CD14-positive monocyte (primary cell): ENCODE measurements around the gene FBXW12. TPM values are rescaled to one million over a fixed set of nuclear protein-coding genes. Genes with fewer than 3 reads are reported as not detected.

Experiments used
- DNase-seq, 3 donors: peaks; one replicate each; pipeline ENCODE4 v3.0.0-alpha.2; 2011 to 2022
- H2AFZ ChIP-seq: 2 replicates; pipeline ENCODE4 v1.6.0; 2012; ENCODE audit warnings: mild to moderate bottlenecking, low read depth, low read length, inconsistent platforms; ENCODE audit not compliant: insufficient read depth, poor library complexity, severe bottlenecking
- H3K27ac ChIP-seq, 2 donors: 1 replicate in 1 of 2; 2 replicates in 1 of 2; pipeline ENCODE4 v1.5.1; 2012 to 2013; ENCODE audit warnings: low read length in 2 of 2, control low read depth in 1 of 2, inconsistent platforms in 1 of 2, low read depth in 1 of 2, mild to moderate bottlenecking in 1 of 2
- H3K27me3 ChIP-seq, 2 donors: one replicate each; pipeline versions ENCODE4 v1.6.0 to v1.6.1; 2011 to 2013; ENCODE audit warnings: low read length in 2 of 2; ENCODE audit not compliant: control insufficient read depth in 2 of 2, insufficient read depth in 2 of 2
- H3K36me3 ChIP-seq, 2 donors: replicated peaks in 1 of 2; 1 replicate in 1 of 2; 2 replicates in 1 of 2; pipeline versions ENCODE4 v1.5.1 to v1.6.1; 2012 to 2013; ENCODE audit warnings: low read length in 2 of 2, control low read depth in 1 of 2, inconsistent platforms in 1 of 2, mild to moderate bottlenecking in 1 of 2; ENCODE audit not compliant: insufficient read depth in 2 of 2, control insufficient read depth in 1 of 2
- H3K4me1 ChIP-seq, 2 donors: 1 replicate in 1 of 2; 2 replicates in 1 of 2; pipeline versions ENCODE4 v1.5.1 to v1.6.1; 2012 to 2013; ENCODE audit warnings: low read length in 2 of 2, control low read depth in 1 of 2, inconsistent platforms in 1 of 2, mild to moderate bottlenecking in 1 of 2, moderate library complexity in 1 of 2; ENCODE audit not compliant: insufficient read depth in 2 of 2, control insufficient read depth in 1 of 2
- H3K4me2 ChIP-seq: replicated peaks from 2 replicates; pipeline ENCODE3; 2012; ENCODE audit warnings: low read length, moderate library complexity, mild to moderate bottlenecking; ENCODE audit not compliant: poor library complexity, severe bottlenecking; ENCODE audit errors: extremely low read depth
- H3K4me3 ChIP-seq, 3 experiments: fragments of 200-600 bp in 1 of 3; sonication (generic) in 1 of 3; replicated peaks in 1 of 3; 1 replicate in 2 of 3; 2 replicates in 1 of 3; pipeline ENCODE4 v1.5.1; 2011 to 2013; ENCODE audit warnings: low read length in 3 of 3, mild to moderate bottlenecking in 3 of 3, control low read depth in 2 of 3, low read depth in 2 of 3, inconsistent platforms in 1 of 3, moderate library complexity in 1 of 3
- H3K79me2 ChIP-seq: 2 replicates; pipeline ENCODE4 v1.6.0; 2012; ENCODE audit warnings: mild to moderate bottlenecking, control low read depth, inconsistent platforms, low read length, moderate library complexity; ENCODE audit not compliant: insufficient read depth
- H3K9ac ChIP-seq: 2 replicates; pipeline ENCODE4 v1.6.0; 2017; ENCODE audit warnings: low read length, mild to moderate bottlenecking; ENCODE audit not compliant: insufficient read depth, poor library complexity, severe bottlenecking
- H3K9me3 ChIP-seq, 2 donors: replicated peaks in 1 of 2; 1 replicate in 1 of 2; 2 replicates in 1 of 2; pipeline versions ENCODE4 v1.5.1 to v1.6.1; 2012 to 2013; ENCODE audit warnings: low read length in 2 of 2, control low read depth in 1 of 2; ENCODE audit not compliant: control insufficient read depth in 1 of 2, insufficient read depth in 1 of 2
- H4K20me1 ChIP-seq: 2 replicates; pipeline ENCODE4 v1.6.0; 2012; ENCODE audit warnings: mild to moderate bottlenecking, low read length, control low read depth, moderate library complexity; ENCODE audit not compliant: insufficient read depth
- H3K27ac Mint-ChIP-seq, 7 donors: one replicate each; pipeline ENCODE4 v1.8.0; 2020; ENCODE audit warnings: mild to moderate bottlenecking in 7 of 7, mixed read lengths in 7 of 7, moderate library complexity in 6 of 7, inconsistent platforms in 2 of 7
- H3K27me3 Mint-ChIP-seq, 3 donors: one replicate each; pipeline ENCODE4 v1.8.0; 2021 to 2022; ENCODE audit warnings: low read depth in 3 of 3, mild to moderate bottlenecking in 3 of 3, mixed read lengths in 3 of 3, moderate library complexity in 3 of 3, inconsistent platforms in 1 of 3
- H3K36me3 Mint-ChIP-seq, 2 donors: one replicate each; pipeline ENCODE4 v1.8.0; 2020; ENCODE audit warnings: mixed read lengths in 2 of 2, inconsistent platforms in 1 of 2, mild to moderate bottlenecking in 1 of 2
- H3K4me1 Mint-ChIP-seq: one replicate; pipeline ENCODE4 v1.8.0; 2020; ENCODE audit warnings: mild to moderate bottlenecking, mixed read lengths
- H3K4me3 Mint-ChIP-seq, 2 donors: one replicate each; pipeline ENCODE4 v1.8.0; 2020; ENCODE audit warnings: mild to moderate bottlenecking in 2 of 2, mixed read lengths in 2 of 2, moderate library complexity in 1 of 2
- H3K9me3 Mint-ChIP-seq, 7 donors: one replicate each; pipeline ENCODE4 v1.8.0; 2020 to 2022; ENCODE audit warnings: mixed read lengths in 7 of 7, mild to moderate bottlenecking in 6 of 7, moderate library complexity in 6 of 7, inconsistent platforms in 2 of 7
- WGBS: methylation state at CpG from one replicate; pipeline ENCODE4 v1.1.5; 2013; ENCODE audit warnings: missing lambda C conversion rate; ENCODE audit not compliant: insufficient coverage; 5-methylcytosine and 5-hydroxymethylcytosine counted together
- intact Hi-C, 2 donors: fragments of 100-400 bp; cut with micrococcal nuclease; formaldehyde crosslinking; loops; one replicate each; pipeline versions ENCODE4 v1.15.0 to v1.15.1; 2023
- polyA plus RNA-seq, 3 donors: library from polyadenylated mRNA; depleted of rRNA in 1 of 3; unstranded in 2 of 3; stranded (reverse) in 1 of 3; fragments of 300-500 nt in 2 of 3; fragments of >200 nt in 1 of 3; fragmentation: Illumina TruSeq in 2 of 3; gene quantifications; 1 replicate in 2 of 3; 2 replicates in 1 of 3; pipeline ENCODE4 v1.2.3, GENCODE V29; 2012 to 2021
- TF ChIP-seq, protein P1 (sequence below): fragments of 200-600 bp; IDR thresholded peaks from one replicate; pipeline ENCODE4 v1.8.0; 2022; ENCODE audit warnings: antibody characterized with exemption, mild to moderate bottlenecking

Gene FBXW12
- polyA plus RNA-seq, 3 donors, result not detected

GRCh38 chr3:48435223-48435595, 63.2 kb downstream of the FBXW12 start:
- Histone ChIP-seq H3K27ac (peak overlapping the region in 1 of 2 donors; percentile 17), H3K4me3 (no peak overlapping the region), H3K36me3 (peaks cover 12 to 29% of the 10 kb centered on the region in 2 donors), H3K4me1 (peaks cover 11 to 25% of the 10 kb centered on the region in 2 donors), H2AFZ (no peak overlapping the region), H3K27me3 (peaks cover 0 to 4% of the 10 kb centered on the region in 2 donors), H3K4me2 (no peak overlapping the region), H4K20me1 (no peaks in the 10 kb centered on the region), H3K9ac (no peak overlapping the region), H3K79me2 (peaks cover 20% of the 10 kb centered on the region), H3K9me3 (no peaks in the 10 kb centered on the region)
- H3K36me3 Mint-ChIP-seq, result peaks cover 24 to 32% of the 10 kb centered on the region in 2 donors
- peaks cover 3 to 9% (median 4%) of the 10 kb centered on the region in 3 donors for H3K27me3 Mint-ChIP-seq
- H3K4me3 Mint-ChIP-seq, result no peak overlapping the region
- H3K9me3 Mint-ChIP-seq, result no peaks in the 10 kb centered on the region
- WGBS, result 100% methylated on average over 3 of the region's 4 CpGs
- DNase-seq, result no peak
- peaks cover 30% of the 10 kb centered on the region for H3K4me1 Mint-ChIP-seq
- TF ChIP-seq, protein P1, sequence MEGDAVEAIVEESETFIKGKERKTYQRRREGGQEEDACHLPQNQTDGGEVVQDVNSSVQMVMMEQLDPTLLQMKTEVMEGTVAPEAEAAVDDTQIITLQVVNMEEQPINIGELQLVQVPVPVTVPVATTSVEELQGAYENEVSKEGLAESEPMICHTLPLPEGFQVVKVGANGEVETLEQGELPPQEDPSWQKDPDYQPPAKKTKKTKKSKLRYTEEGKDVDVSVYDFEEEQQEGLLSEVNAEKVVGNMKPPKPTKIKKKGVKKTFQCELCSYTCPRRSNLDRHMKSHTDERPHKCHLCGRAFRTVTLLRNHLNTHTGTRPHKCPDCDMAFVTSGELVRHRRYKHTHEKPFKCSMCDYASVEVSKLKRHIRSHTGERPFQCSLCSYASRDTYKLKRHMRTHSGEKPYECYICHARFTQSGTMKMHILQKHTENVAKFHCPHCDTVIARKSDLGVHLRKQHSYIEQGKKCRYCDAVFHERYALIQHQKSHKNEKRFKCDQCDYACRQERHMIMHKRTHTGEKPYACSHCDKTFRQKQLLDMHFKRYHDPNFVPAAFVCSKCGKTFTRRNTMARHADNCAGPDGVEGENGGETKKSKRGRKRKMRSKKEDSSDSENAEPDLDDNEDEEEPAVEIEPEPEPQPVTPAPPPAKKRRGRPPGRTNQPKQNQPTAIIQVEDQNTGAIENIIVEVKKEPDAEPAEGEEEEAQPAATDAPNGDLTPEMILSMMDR, result no peak
- peak overlapping the region in 1 of 7 donors; percentile 43 for H3K27ac Mint-ChIP-seq
- intact Hi-C loops, result loop anchor here (5.0 to 10.0 kb wide), 2 partner anchors 33 to 240 kb away; no protein-coding TSS in a partner anchor

GRCh38 chr3:48435774-48436476, 63.9 kb downstream of the FBXW12 start:
- intact Hi-C loops, result loop anchor here (1.0 to 10.0 kb wide), 5 partner anchors 34 to 241 kb away; no protein-coding TSS in a partner anchor
- Histone ChIP-seq H3K9me3 (no peaks in the 10 kb centered on the region), H3K9ac (no peak overlapping the region), H3K27ac (peak overlapping the region; percentile 11 to 42), H4K20me1 (no peaks in the 10 kb centered on the region), H3K79me2 (peaks cover 27% of the 10 kb centered on the region), H3K4me3 (no peak overlapping the region), H3K4me2 (no peak overlapping the region), H3K36me3 (peaks cover 12 to 29% of the 10 kb centered on the region in 2 donors), H2AFZ (peak overlapping the region; percentile 66), H3K27me3 (no peaks in the 10 kb centered on the region), H3K4me1 (peaks cover 15 to 28% of the 10 kb centered on the region in 2 donors)
- TF ChIP-seq, protein P1, result peak; percentile 99
- Mint-ChIP-seq H3K4me3 (no peak overlapping the region), H3K4me1 (peaks cover 29% of the 10 kb centered on the region), H3K9me3 (no peaks in the 10 kb centered on the region), H3K27ac (peak overlapping the region in 1 of 7 donors; percentile 33), H3K27me3 (peaks cover 0 to 2% (median 1%) of the 10 kb centered on the region in 3 donors), H3K36me3 (peaks cover 24 to 32% of the 10 kb centered on the region in 2 donors)
- WGBS, result 50% methylated on average over 5 of the region's 7 CpGs
- peak; percentile 77 to 85 (median 79) for DNase-seq
